Sigmoid colon (tissue), 4 donors: ENCODE measurements around the gene IL1RAPL2.

Experiments
- POLR2A ChIP-seq, 2 donors: fragments of 450-650 bp; IDR thresholded peaks; one replicate each; pipeline ENCODE4 v1.6.1; 2016; ENCODE audit warnings: antibody characterized with exemption in 2 of 2, mild to moderate bottlenecking in 2 of 2, moderate library complexity in 2 of 2
- POLR2AphosphoS5 ChIP-seq, 4 donors: sonication (generic); formaldehyde crosslinking; IDR thresholded peaks; one replicate each; pipeline ENCODE4 v1.6.1; 2017; ENCODE audit warnings: antibody characterized with exemption in 4 of 4
- TF ChIP-seq, protein P1 (sequence below), 4 experiments: fragments of 450-650 bp in 3 of 4; fragments of 200-600 bp in 1 of 4; IDR thresholded peaks; one replicate each; pipeline ENCODE4 v1.5.1; 2016 to 2019; ENCODE audit warnings: antibody characterized with exemption in 4 of 4, mild to moderate bottlenecking in 3 of 4, moderate library complexity in 2 of 4

DNA sequence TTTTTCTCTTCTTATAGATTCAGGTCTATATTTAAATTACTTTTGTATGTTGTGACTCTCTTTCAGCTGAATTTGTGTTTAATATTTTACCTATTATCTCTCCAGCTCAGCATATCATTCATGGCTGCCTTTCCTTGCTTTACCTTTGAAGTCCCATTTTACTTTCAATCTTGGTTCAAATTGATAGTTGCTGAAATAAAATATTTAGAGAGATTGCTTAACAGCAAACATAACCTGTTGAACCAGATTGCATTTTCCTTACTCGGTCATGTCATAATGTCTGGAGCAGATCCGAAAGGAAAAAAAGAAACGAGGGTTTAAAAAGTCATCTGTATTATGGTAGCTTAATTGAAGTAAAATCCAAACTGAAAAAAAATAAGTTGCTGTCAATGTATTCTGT is 94.1 kb downstream of the IL1RAPL2 start:
- TF ChIP-seq, protein P1, sequence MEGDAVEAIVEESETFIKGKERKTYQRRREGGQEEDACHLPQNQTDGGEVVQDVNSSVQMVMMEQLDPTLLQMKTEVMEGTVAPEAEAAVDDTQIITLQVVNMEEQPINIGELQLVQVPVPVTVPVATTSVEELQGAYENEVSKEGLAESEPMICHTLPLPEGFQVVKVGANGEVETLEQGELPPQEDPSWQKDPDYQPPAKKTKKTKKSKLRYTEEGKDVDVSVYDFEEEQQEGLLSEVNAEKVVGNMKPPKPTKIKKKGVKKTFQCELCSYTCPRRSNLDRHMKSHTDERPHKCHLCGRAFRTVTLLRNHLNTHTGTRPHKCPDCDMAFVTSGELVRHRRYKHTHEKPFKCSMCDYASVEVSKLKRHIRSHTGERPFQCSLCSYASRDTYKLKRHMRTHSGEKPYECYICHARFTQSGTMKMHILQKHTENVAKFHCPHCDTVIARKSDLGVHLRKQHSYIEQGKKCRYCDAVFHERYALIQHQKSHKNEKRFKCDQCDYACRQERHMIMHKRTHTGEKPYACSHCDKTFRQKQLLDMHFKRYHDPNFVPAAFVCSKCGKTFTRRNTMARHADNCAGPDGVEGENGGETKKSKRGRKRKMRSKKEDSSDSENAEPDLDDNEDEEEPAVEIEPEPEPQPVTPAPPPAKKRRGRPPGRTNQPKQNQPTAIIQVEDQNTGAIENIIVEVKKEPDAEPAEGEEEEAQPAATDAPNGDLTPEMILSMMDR (IDR thresholded peaks at IDR 0.05), result no peak
- TF ChIP-seq POLR2A (IDR thresholded peaks at IDR 0.05), result no peak
- TF ChIP-seq POLR2AphosphoS5 (IDR thresholded peaks at IDR 0.05), result no peak
